GM21576 (cell line): ENCODE measurements around the gene LRRC58.
"Not testable (repeated sequence)": the region's sequence is repeated elsewhere in the genome, so short reads cannot be mapped to it uniquely, and the experiment has no call there.

Experiments
- ATAC-seq: cut with Tn5 transposase; IDR thresholded peaks from one replicate; pipeline ENCODE4 v1.9.1; 2021; ENCODE audit warnings: mild to moderate bottlenecking, moderate library complexity; ENCODE audit not compliant: unreplicated experiment

Gene LRRC58

DNA sequence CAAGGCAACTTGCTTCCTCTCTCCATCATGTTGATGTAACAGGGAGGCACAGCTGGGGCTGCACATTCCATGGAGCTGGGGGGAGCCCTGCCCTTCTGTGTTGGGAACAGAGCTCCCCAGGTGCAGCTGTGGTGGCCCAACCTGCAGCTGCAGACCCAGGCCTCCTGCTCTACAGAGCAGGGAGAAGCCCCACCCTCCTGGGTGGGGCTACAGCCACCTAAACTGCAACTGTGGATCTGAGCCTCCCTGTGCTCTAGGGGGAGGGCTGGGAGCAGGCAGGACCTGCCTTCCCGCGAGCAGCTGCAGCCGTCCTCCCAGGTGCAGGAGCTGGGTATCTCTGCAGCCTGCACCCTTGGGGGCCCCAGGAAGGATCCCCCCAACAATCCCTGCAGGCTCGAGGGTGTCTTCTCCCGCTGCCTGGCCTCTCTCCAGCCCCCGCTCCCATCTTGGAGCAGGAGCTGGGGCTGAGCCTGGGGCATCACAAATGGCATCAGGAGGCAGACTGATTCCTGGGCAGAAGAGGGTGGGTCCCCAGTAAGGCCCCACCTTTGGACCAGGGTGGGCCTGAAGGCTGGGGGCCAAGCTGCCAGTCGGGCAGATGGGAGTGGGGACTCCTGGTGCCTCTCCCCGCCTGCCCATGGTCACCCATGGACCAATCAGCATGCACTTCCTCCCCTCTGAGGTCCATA lies 7.4 kb downstream of the LRRC58 start:
- ATAC-seq = no peak

GRCh38 chr3:120339362-120339761 lies 9.8 kb downstream of the LRRC58 start:
- ATAC-seq = no peak

GRCh38 chr3:120338517-120338916 lies 10.6 kb downstream of the LRRC58 start:
- no peak for ATAC-seq

DNA sequence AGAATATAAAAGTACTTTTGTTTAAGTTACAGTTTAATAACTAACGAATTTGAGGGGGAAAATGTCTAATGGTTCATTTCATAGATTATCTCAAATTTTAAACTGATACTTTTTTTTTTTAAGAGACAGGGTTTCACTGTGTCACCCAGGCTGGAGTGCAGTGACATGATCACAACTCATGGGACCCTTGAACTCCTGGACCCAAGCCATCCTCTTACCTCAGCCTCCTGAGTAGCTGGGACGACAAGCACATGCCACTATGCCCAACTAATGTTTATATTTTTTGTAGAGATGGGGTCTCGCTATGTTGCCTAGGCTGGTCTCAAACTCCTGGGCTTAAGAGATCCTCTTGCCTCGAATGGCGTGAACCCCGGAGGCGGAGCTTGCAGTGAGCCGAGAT lies 16.5 kb downstream of the LRRC58 start:
- ATAC-seq = no peak

DNA sequence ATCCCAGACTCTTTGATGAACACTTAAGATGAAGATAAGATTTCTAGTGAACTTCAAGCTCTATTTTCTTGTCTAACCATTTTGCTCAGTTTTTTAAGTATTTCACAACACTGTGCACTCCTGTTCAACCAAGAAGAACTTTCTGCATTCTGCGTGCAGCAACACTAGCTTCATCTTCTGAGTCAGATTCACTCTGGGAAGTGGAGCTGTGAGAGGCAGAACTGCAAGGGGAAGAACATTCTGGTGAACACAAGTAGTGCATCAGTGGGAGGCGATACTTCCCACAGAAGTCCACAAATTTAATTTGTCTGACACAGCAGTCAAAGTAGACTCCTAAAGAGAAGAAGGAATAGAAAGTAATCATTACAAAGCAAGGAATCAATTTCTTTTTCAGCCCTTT lies 18.1 kb downstream of the LRRC58 start:
- ATAC-seq = no peak

DNA sequence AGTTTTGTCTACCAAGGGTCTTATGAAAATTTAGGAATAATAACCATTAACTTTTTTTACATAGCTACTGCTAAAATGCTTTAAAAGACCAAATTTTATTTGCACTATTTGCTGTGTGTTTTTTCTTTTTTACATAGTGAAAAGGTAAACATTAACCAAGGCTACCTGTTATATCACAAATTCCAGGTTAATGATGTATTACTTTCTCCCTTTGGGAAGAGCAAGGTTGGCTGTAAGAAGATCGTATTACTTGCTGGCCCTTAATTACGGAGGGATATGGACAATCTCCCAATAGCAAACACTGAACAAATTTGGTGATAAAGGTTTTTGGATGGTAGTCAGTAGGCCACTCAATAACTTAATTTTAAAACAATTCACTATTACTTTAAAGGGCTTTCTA lies 22.4 kb downstream of the LRRC58 start:
- ATAC-seq = no peak

GRCh38 chr3:120324190-120324589 lies 25.0 kb downstream of the LRRC58 start:
- no peak for ATAC-seq

GRCh38 chr3:120323761-120324160 lies 25.4 kb downstream of the LRRC58 start:
- not testable (repeated sequence) for ATAC-seq

GRCh38 chr3:120311863-120312794 lies 37.0 kb downstream of the LRRC58 start:
- no peak for ATAC-seq

- no peak for ATAC-seq
These were observed 42.4 kb downstream of the LRRC58 start for GRCh38 chr3:120306519-120307455.

DNA sequence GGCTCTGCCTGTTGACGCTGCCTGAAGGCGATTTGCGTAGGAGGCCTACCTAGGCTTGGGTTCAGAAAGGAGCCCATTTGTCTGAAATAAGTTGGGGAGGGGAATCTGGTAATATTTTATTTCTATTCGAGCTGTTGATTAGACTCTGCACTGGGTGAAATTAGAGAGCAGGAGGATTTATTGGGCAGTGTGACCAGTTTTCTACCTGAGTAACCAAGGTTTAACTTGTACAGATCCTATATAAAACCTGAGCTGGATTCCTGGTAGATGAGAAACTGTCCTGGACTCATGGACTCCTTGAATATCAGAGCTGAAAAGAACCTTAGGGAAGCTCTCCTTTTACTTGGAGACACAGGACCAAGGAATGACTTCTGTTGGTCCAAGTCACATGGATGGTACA lies 44.5 kb downstream of the LRRC58 start:
- ATAC-seq = no peak

DNA sequence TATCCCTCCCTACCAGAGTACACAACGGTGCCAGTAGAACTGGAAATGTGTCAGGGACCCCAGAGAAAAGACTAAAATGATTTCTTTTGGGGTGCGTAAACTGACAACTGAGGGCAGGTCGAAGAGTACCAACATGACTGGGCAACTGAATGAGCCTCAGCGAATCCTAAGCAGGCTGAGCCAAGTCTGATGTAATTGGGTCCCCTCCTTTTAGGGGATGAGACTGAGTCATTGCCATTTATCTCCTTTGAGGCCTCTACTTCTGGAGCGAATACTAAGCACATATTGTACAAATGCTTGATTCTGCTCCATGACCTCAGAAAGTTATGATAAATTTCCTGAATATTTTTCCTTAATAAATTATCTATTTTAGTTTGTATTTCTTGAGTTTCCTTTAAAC lies 46.8 kb downstream of the LRRC58 start:
- no peak for ATAC-seq

- no peak for ATAC-seq
These were observed 48.2 kb downstream of the LRRC58 start for GRCh38 chr3:120300971-120301370.

- ATAC-seq = no peak
These were observed 49.8 kb downstream of the LRRC58 start for GRCh38 chr3:120299403-120299802.

DNA sequence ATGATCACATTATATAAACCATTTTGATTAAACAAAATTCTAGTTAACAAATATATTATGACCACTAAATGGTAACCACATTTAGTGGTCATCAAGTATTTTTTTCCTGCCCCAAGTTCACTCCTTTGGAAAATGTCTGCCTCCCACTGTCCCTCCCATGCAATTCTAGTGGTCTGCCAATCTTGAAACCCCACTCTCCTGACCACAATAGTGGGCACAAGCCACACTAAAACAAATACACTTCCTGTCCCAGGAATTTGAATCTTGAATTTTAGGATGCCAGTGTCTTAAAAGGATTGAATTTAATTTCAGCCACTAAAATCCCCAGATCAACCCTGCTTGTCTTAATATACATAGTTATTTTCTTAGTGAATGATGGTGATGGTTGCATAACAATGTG lies 50.2 kb downstream of the LRRC58 start:
- no peak for ATAC-seq

GRCh38 chr3:120291552-120291951 lies 57.6 kb downstream of the LRRC58 start:
- not testable (repeated sequence) for ATAC-seq

DNA sequence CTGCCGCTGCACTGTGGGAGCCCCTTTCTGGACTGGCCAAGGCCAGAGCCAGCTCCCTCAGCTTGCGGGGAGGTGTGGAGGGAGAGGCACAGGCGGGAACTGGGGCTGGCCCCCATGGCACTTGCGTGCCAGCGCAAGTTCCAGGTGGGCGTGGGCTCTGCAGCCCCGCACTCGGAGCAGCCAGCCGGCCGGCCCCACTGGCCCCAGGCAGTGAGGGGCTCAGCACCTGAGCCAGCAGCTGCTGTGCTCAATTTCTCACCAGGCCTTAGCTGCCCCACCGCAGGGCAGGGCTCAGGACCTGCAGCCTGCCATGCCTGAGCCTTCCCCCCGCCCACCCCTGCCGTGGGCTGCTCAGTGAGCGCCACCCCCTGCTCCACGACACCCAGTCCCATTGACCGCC lies 59.5 kb downstream of the LRRC58 start:
- no peak for ATAC-seq

DNA sequence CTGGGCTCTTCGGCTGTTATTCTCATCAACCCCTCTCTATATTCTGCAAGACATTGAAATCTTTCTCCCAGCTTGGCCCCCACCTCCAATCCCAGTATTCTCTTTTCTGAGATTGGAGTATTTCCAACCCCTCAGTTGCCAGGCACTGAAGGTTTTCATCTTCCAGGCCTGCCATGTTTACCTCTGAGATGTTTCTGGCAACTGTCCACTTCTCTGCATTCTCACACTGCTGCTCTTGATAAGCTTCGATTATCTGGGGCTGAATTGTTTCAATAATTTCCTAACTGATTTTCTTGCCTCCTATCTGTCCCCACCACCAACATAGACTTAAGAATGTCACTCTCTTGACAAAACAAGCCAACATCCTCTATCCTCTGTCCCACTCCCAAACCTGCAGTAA lies 62.7 kb downstream of the LRRC58 start:
- ATAC-seq = no peak

GRCh38 chr3:120285508-120285841 lies 63.7 kb downstream of the LRRC58 start:
- ATAC-seq = no peak

GRCh38 chr3:120284747-120285507 lies 64.2 kb downstream of the LRRC58 start, which contains the start of gene GPR156:
Gene GPR156 (minus strand): TSS chr3:120285222. CDS start chr3:120244098, 41,124 bp downstream.
- no peak for ATAC-seq
